ENCODE data around the gene AKT1. TPM values are rescaled to one million over a fixed set of nuclear protein-coding genes. Genes with fewer than 3 reads are reported as not detected.

AKT1 gene
- total and polyA plus RNA-seq, 2 of the 13 experiments (the other 11 are each of a cell fraction or from before 2014, with no cell fraction given), result 96.2 to 116 TPM

DNA sequence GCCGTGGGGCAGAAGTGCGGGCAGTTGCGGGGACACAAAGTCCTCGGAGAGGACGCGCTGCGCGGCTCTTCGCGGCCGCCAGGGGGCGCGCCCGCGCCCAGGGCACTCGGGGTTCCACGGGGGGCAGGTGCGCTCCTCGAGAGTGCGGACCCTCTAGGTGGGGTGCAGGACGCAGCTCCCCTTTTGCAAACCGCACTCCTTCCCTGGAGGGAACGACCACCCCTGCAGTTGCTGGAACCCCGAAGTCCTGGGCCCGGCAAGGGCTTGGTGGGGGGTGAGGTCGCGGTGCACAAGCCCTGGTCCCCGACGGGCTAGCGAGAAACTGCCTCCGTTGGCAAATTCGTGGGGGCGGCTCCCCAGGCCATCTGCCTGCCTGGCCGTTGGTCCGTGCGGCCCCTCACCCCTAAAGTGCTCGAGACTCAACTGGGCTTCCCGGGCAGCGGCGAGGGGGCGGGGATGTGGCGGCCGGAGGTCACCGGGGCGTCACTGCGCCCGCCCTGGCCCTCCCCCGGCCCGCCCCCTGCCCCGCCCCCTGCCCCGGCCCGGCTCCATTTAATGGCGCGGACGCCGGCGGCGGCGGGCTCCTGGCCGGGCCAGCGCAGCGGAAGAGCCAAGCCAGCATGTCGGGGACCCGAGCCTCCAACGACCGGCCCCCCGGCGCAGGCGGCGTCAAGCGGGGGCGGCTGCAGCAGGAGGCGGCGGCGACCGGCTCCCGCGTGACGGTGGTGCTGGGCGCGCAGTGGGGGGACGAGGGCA lies 71.7 kb downstream of the AKT1 start, which contains the start of gene ADSS1 (continued):
- TF ChIP-seq, protein P1, sequence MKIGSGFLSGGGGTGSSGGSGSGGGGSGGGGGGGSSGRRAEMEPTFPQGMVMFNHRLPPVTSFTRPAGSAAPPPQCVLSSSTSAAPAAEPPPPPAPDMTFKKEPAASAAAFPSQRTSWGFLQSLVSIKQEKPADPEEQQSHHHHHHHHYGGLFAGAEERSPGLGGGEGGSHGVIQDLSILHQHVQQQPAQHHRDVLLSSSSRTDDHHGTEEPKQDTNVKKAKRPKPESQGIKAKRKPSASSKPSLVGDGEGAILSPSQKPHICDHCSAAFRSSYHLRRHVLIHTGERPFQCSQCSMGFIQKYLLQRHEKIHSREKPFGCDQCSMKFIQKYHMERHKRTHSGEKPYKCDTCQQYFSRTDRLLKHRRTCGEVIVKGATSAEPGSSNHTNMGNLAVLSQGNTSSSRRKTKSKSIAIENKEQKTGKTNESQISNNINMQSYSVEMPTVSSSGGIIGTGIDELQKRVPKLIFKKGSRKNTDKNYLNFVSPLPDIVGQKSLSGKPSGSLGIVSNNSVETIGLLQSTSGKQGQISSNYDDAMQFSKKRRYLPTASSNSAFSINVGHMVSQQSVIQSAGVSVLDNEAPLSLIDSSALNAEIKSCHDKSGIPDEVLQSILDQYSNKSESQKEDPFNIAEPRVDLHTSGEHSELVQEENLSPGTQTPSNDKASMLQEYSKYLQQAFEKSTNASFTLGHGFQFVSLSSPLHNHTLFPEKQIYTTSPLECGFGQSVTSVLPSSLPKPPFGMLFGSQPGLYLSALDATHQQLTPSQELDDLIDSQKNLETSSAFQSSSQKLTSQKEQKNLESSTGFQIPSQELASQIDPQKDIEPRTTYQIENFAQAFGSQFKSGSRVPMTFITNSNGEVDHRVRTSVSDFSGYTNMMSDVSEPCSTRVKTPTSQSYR (CRISPR knock-in tag; IDR thresholded peaks at IDR 0.05; ENCODE audit: borderline replicate concordance), result no peak
- TF ChIP-seq ZNF317 (CRISPR knock-in tag; IDR thresholded peaks at IDR 0.05), result no peak
- peak; percentile 57 for TF ChIP-seq AGO1 (IDR thresholded peaks at IDR 0.05; ENCODE audit: low read depth, low read length, poor library complexity, severe bottlenecking)
- TF ChIP-seq PHF8 (CRISPR knock-in tag; IDR thresholded peaks at IDR 0.05), result peak; percentile 32; the same call in 1 of the 2 replicates
- TF ChIP-seq, protein P2, sequence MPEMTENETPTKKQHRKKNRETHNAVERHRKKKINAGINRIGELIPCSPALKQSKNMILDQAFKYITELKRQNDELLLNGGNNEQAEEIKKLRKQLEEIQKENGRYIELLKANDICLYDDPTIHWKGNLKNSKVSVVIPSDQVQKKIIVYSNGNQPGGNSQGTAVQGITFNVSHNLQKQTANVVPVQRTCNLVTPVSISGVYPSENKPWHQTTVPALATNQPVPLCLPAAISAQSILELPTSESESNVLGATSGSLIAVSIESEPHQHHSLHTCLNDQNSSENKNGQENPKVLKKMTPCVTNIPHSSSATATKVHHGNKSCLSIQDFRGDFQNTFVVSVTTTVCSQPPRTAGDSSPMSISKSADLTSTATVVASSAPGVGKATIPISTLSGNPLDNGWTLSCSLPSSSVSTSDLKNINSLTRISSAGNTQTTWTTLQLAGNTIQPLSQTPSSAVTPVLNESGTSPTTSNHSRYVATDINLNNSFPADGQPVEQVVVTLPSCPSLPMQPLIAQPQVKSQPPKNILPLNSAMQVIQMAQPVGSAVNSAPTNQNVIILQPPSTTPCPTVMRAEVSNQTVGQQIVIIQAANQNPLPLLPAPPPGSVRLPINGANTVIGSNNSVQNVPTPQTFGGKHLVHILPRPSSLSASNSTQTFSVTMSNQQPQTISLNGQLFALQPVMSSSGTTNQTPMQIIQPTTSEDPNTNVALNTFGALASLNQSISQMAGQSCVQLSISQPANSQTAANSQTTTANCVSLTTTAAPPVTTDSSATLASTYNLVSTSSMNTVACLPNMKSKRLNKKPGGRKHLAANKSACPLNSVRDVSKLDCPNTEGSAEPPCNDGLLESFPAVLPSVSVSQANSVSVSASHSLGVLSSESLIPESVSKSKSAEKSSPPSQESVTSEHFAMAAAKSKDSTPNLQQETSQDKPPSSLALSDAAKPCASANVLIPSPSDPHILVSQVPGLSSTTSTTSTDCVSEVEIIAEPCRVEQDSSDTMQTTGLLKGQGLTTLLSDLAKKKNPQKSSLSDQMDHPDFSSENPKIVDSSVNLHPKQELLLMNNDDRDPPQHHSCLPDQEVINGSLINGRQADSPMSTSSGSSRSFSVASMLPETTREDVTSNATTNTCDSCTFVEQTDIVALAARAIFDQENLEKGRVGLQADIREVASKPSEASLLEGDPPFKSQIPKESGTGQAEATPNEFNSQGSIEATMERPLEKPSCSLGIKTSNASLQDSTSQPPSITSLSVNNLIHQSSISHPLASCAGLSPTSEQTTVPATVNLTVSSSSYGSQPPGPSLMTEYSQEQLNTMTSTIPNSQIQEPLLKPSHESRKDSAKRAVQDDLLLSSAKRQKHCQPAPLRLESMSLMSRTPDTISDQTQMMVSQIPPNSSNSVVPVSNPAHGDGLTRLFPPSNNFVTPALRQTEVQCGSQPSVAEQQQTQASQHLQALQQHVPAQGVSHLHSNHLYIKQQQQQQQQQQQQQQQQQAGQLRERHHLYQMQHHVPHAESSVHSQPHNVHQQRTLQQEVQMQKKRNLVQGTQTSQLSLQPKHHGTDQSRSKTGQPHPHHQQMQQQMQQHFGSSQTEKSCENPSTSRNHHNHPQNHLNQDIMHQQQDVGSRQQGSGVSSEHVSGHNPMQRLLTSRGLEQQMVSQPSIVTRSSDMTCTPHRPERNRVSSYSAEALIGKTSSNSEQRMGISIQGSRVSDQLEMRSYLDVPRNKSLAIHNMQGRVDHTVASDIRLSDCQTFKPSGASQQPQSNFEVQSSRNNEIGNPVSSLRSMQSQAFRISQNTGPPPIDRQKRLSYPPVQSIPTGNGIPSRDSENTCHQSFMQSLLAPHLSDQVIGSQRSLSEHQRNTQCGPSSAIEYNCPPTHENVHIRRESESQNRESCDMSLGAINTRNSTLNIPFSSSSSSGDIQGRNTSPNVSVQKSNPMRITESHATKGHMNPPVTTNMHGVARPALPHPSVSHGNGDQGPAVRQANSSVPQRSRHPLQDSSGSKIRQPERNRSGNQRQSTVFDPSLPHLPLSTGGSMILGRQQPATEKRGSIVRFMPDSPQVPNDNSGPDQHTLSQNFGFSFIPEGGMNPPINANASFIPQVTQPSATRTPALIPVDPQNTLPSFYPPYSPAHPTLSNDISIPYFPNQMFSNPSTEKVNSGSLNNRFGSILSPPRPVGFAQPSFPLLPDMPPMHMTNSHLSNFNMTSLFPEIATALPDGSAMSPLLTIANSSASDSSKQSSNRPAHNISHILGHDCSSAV (CRISPR knock-in tag; IDR thresholded peaks at IDR 0.05; ENCODE audit: borderline replicate concordance), result no peak
- TF ChIP-seq NFATC3 (CRISPR knock-in tag; IDR thresholded peaks at IDR 0.05), result no peak
- TF ChIP-seq, protein P3, sequence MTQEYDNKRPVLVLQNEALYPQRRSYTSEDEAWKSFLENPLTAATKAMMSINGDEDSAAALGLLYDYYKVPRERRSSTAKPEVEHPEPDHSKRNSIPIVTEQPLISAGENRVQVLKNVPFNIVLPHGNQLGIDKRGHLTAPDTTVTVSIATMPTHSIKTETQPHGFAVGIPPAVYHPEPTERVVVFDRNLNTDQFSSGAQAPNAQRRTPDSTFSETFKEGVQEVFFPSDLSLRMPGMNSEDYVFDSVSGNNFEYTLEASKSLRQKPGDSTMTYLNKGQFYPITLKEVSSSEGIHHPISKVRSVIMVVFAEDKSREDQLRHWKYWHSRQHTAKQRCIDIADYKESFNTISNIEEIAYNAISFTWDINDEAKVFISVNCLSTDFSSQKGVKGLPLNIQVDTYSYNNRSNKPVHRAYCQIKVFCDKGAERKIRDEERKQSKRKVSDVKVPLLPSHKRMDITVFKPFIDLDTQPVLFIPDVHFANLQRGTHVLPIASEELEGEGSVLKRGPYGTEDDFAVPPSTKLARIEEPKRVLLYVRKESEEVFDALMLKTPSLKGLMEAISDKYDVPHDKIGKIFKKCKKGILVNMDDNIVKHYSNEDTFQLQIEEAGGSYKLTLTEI (CRISPR knock-in tag; conservative IDR thresholded peaks at IDR 0.05), result no peak
- TF ChIP-seq, protein P4, sequence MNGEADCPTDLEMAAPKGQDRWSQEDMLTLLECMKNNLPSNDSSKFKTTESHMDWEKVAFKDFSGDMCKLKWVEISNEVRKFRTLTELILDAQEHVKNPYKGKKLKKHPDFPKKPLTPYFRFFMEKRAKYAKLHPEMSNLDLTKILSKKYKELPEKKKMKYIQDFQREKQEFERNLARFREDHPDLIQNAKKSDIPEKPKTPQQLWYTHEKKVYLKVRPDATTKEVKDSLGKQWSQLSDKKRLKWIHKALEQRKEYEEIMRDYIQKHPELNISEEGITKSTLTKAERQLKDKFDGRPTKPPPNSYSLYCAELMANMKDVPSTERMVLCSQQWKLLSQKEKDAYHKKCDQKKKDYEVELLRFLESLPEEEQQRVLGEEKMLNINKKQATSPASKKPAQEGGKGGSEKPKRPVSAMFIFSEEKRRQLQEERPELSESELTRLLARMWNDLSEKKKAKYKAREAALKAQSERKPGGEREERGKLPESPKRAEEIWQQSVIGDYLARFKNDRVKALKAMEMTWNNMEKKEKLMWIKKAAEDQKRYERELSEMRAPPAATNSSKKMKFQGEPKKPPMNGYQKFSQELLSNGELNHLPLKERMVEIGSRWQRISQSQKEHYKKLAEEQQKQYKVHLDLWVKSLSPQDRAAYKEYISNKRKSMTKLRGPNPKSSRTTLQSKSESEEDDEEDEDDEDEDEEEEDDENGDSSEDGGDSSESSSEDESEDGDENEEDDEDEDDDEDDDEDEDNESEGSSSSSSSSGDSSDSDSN (CRISPR knock-in tag; IDR thresholded peaks at IDR 0.05), result peak; percentile 65
- TF ChIP-seq ZNF234 (CRISPR knock-in tag; conservative IDR thresholded peaks at IDR 0.05), result peak; percentile 83; the same call in 1 of the 2 replicates
- TF ChIP-seq, protein P5, sequence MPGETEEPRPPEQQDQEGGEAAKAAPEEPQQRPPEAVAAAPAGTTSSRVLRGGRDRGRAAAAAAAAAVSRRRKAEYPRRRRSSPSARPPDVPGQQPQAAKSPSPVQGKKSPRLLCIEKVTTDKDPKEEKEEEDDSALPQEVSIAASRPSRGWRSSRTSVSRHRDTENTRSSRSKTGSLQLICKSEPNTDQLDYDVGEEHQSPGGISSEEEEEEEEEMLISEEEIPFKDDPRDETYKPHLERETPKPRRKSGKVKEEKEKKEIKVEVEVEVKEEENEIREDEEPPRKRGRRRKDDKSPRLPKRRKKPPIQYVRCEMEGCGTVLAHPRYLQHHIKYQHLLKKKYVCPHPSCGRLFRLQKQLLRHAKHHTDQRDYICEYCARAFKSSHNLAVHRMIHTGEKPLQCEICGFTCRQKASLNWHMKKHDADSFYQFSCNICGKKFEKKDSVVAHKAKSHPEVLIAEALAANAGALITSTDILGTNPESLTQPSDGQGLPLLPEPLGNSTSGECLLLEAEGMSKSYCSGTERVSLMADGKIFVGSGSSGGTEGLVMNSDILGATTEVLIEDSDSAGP (CRISPR knock-in tag; IDR thresholded peaks at IDR 0.05; ENCODE audit: borderline replicate concordance), result peak; percentile 80; the same call in 1 of the 2 replicates
